Measurements from ENCODE around the gene CAPNS2. TPM values are rescaled to one million over a fixed set of nuclear protein-coding genes. Genes with fewer than 3 reads are reported as not detected.

CAPNS2 gene
- total and polyA plus RNA-seq, 9 of the 15 experiments (the other 6 are each of a cell fraction or from before 2014, with no cell fraction given), result 0.12 to 0.65 (median 0.24) TPM; not detected in 2

- TF ChIP-seq MNT (conservative IDR thresholded peaks at IDR 0.05) (no peak), ZNF551 (CRISPR knock-in tag; IDR thresholded peaks at IDR 0.05) (no peak), CC2D1A (IDR thresholded peaks at IDR 0.05) (no peak), FOXA3 (CRISPR knock-in tag; conservative IDR thresholded peaks at IDR 0.05 in 1 of 2, IDR thresholded peaks at IDR 0.05 in 1 of 2) (no peak), ELF4 (CRISPR knock-in tag; IDR thresholded peaks at IDR 0.05) (no peak), ZNF79 (CRISPR knock-in tag; IDR thresholded peaks at IDR 0.05; ENCODE audit: low read depth) (no peak), SMAD1 (IDR thresholded peaks at IDR 0.05; ENCODE audit: low read depth, low read length, partially characterized antibody) (no peak), MAFF (IDR thresholded peaks at IDR 0.05; ENCODE audit: low read length) (peak; percentile 58; the same call in 1 of the 2 replicates), ELK3 (CRISPR knock-in tag; IDR thresholded peaks at IDR 0.05) (no peak), HDAC6 (IDR thresholded peaks at IDR 0.05; ENCODE audit: low read depth, low read length) (no peak), RHOXF2B (CRISPR knock-in tag; conservative IDR thresholded peaks at IDR 0.05) (no peak), BCL6 (CRISPR knock-in tag; IDR thresholded peaks at IDR 0.05) (no peak), ZNF707 (CRISPR knock-in tag; conservative IDR thresholded peaks at IDR 0.05) (no peak), TBP (optimal IDR thresholded peaks at IDR 0.05; ENCODE audit: low read depth, low read length) (no peak), HLTF (IDR thresholded peaks at IDR 0.05) (no peak), SAFB2 (IDR thresholded peaks at IDR 0.05; ENCODE audit: borderline replicate concordance, low read depth, low read length, severe bottlenecking) (no peak), POLR3G (IDR thresholded peaks at IDR 0.05; ENCODE audit: extremely low read depth, insufficient read length, insufficient replicate concordance) (no peak), CBFA2T3 (IDR thresholded peaks at IDR 0.05) (no peak), MAFG (tag; conservative IDR thresholded peaks at IDR 0.05) (peak; percentile 82), SMARCE1 (IDR thresholded peaks at IDR 0.05) (no peak), MEF2D (tag; conservative IDR thresholded peaks at IDR 0.05; ENCODE audit: low read depth) (no peak), MEIS2 (IDR thresholded peaks at IDR 0.05; ENCODE audit: partially characterized antibody) (peak; percentile 82), RNF219 (CRISPR knock-in tag; IDR thresholded peaks at IDR 0.05) (no peak), ETS2 (tag; IDR thresholded peaks at IDR 0.05; ENCODE audit: borderline replicate concordance, poor library complexity, severe bottlenecking) (no peak), FOSL1 (tag; conservative IDR thresholded peaks at IDR 0.05) (peak; percentile 33), ATF4 (CRISPR knock-in tag; IDR thresholded peaks at IDR 0.05) (no peak), PHTF2 (CRISPR knock-in tag; IDR thresholded peaks at IDR 0.05) (no peak)
Measured at GRCh38 chr16:55552621-55553020, 13.9 kb upstream of the CAPNS2 start (continued).

All from K562 (cell line).